Smooth muscle cell (in vitro differentiated cells): ENCODE measurements around the gene SPG11. TPM values are rescaled to one million over a fixed set of nuclear protein-coding genes. Genes with fewer than 3 reads are reported as not detected.

Source experiments
- DNase-seq: peaks from one replicate; lab custom pipeline; 2025; ENCODE audit not compliant: unreplicated experiment; lab: John Stamatoyannopoulos, UW
- H2AFZ ChIP-seq: fragments of 200-600 bp; sonication (generic); 2 replicates; pipeline ENCODE4 v1.6.0; 2016; ENCODE audit warnings: antibody characterized with exemption, low read depth, mild to moderate bottlenecking
- H3F3A ChIP-seq: fragments of 200-600 bp; sonication (generic); 2 replicates; pipeline ENCODE4 v1.6.0; 2017; ENCODE audit warnings: antibody characterized with exemption, low read depth
- H3K27ac ChIP-seq: fragments of 200-600 bp; sonication (generic); 2 replicates; pipeline ENCODE4 v1.5.1; 2016; ENCODE audit warnings: low read depth, mild to moderate bottlenecking
- H3K27me3 ChIP-seq: fragments of 200-600 bp; sonication (generic); 2 replicates; pipeline ENCODE4 v1.6.1; 2016; ENCODE audit warnings: low read depth, mild to moderate bottlenecking
- H3K36me3 ChIP-seq: fragments of 200-600 bp; sonication (generic); 2 replicates; pipeline ENCODE4 v1.5.1; 2016; ENCODE audit warnings: low read depth
- H3K4me1 ChIP-seq: fragments of 200-600 bp; sonication (generic); 2 replicates; pipeline ENCODE4 v1.5.1; 2016; ENCODE audit warnings: low read depth
- H3K4me2 ChIP-seq: fragments of 200-600 bp; sonication (generic); 2 replicates; pipeline ENCODE4 v1.6.0; 2016; ENCODE audit warnings: mild to moderate bottlenecking
- H3K4me3 ChIP-seq: fragments of 200-600 bp; sonication (generic); 2 replicates; pipeline ENCODE4 v1.5.1; 2016; ENCODE audit warnings: mild to moderate bottlenecking
- H3K79me2 ChIP-seq: fragments of 200-600 bp; sonication (generic); 2 replicates; pipeline ENCODE4 v1.6.0; 2016; ENCODE audit warnings: low read depth, mild to moderate bottlenecking
- H3K9ac ChIP-seq: fragments of 200-600 bp; sonication (generic); 2 replicates; pipeline ENCODE4 v1.6.0; 2016; ENCODE audit warnings: low read depth
- H3K9me3 ChIP-seq: fragments of 200-600 bp; sonication (generic); replicated peaks from 2 replicates; pipeline ENCODE4 v1.5.1; 2016; ENCODE audit warnings: low read depth
- H4K20me1 ChIP-seq: fragments of 200-600 bp; sonication (generic); 2 replicates; pipeline ENCODE4 v1.6.0; 2016; ENCODE audit warnings: low read depth
- CTCF ChIP-seq: fragments of 200-600 bp; sonication (generic); IDR thresholded peaks from 2 replicates; pipeline ENCODE4 v1.5.1; 2017; ENCODE audit warnings: borderline replicate concordance, mild to moderate bottlenecking, antibody characterized with exemption; ENCODE audit not compliant: insufficient read depth, poor library complexity, severe bottlenecking
- WGBS: methylation state at CpG from one replicate; pipeline ENCODE4 v1.1.7; 2016; ENCODE audit warnings: low lambda C conversion rate; 5-methylcytosine and 5-hydroxymethylcytosine counted together
- polyA plus RNA-seq: library from polyadenylated mRNA; unstranded; fragments of >200 nt; fragmentation: Nextera tagmentation; extraction: Ambion mirVana; gene quantifications from 2 replicates; pipeline ENCODE4 v1.2.1, GENCODE V29; 2016
- total RNA-seq: library from RNA; depleted of rRNA; stranded (reverse); fragments of >200 nt; gene quantifications from 2 replicates; pipeline ENCODE4 v1.2.3, GENCODE V29; 2014

Gene SPG11
- total and polyA plus RNA-seq, 2 experiments from 2014 or later: 16.2 to 48.6 TPM

- no peak for TF ChIP-seq CTCF
- no peak overlapping the region for H3K4me2 ChIP-seq
- peaks cover 9% of the 10 kb centered on the region for H3K36me3 ChIP-seq
- H3K27ac ChIP-seq: no peak overlapping the region
- H3K9me3 ChIP-seq: no peaks in the 10 kb centered on the region
- H3K9ac ChIP-seq: no peak overlapping the region
- no peaks in the 10 kb centered on the region for H3K27me3 ChIP-seq
- no peaks in the 10 kb centered on the region for H4K20me1 ChIP-seq
- no peaks in the 10 kb centered on the region for H3F3A ChIP-seq
- no peak overlapping the region for H3K4me3 ChIP-seq
- H3K79me2 ChIP-seq: no peaks in the 10 kb centered on the region
- H3K4me1 ChIP-seq: no peaks in the 10 kb centered on the region
- WGBS: 100% methylated on average over 2 of the region's 2 CpGs
- no peak overlapping the region for H2AFZ ChIP-seq
- no peak for DNase-seq
Observed at GRCh38 chr15:44580105-44580504, 83.4 kb downstream of the SPG11 start.

- TF ChIP-seq CTCF: no peak
- H3K9ac ChIP-seq: no peak overlapping the region
- H2AFZ ChIP-seq: no peak overlapping the region
- no peaks in the 10 kb centered on the region for H3K4me1 ChIP-seq
- H3K9me3 ChIP-seq: no peaks in the 10 kb centered on the region
- H3K4me3 ChIP-seq: no peak overlapping the region
- 100% methylated on average over 1 of the region's 1 CpG for WGBS
- DNase-seq: no peak
- no peaks in the 10 kb centered on the region for H3F3A ChIP-seq
- no peaks in the 10 kb centered on the region for H3K79me2 ChIP-seq
- no peak overlapping the region for H3K4me2 ChIP-seq
- H3K27ac ChIP-seq: no peak overlapping the region
- H4K20me1 ChIP-seq: no peaks in the 10 kb centered on the region
- H3K27me3 ChIP-seq: no peaks in the 10 kb centered on the region
- no peaks in the 10 kb centered on the region for H3K36me3 ChIP-seq
Observed at GRCh38 chr15:44574734-44575133, 88.7 kb downstream of the SPG11 start.

- DNase-seq: no peak
- Histone ChIP-seq H3K9me3 (no peaks in the 10 kb centered on the region), H3K9ac (no peak overlapping the region), H3K27ac (no peak overlapping the region), H3K36me3 (no peaks in the 10 kb centered on the region), H3K4me1 (no peaks in the 10 kb centered on the region), H3K4me3 (no peak overlapping the region), H2AFZ (no peak overlapping the region), H3K79me2 (no peaks in the 10 kb centered on the region), H3K4me2 (no peak overlapping the region), H4K20me1 (no peaks in the 10 kb centered on the region), H3F3A (no peaks in the 10 kb centered on the region), H3K27me3 (no peaks in the 10 kb centered on the region)
- 98% methylated on average over 6 of the region's 6 CpGs for WGBS
- no peak for TF ChIP-seq CTCF
Observed at GRCh38 chr15:44573386-44573785, 90.1 kb downstream of the SPG11 start.

DNA sequence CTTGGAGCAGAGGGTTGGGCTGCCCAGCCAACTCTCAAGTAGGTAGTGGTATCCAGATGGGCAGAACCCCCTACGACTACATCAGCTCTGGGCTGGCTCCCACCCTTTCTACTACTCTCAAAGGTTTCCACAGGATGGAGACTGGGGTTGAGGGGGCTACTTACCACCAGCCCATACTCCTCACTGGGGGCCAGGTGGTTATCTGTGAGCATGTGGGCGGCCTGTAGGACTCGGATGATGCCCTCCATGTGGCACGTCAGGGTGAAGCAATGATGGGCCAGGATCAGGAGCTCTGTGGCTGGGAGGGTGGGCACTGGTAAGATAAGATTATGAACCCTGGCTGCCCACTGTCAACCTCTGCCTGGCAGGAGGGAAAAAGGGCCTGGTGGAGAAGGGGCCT, 93.1 kb downstream of the SPG11 start:
- no peak overlapping the region for H3K4me3 ChIP-seq
- no peaks in the 10 kb centered on the region for H3K27me3 ChIP-seq
- no peak overlapping the region for H3K27ac ChIP-seq
- 95% methylated on average over 4 of the region's 4 CpGs for WGBS
- no peaks in the 10 kb centered on the region for H3K4me1 ChIP-seq
- H3K9me3 ChIP-seq: no peaks in the 10 kb centered on the region
- H3K4me2 ChIP-seq: no peak overlapping the region
- no peak for DNase-seq
- no peaks in the 10 kb centered on the region for H3F3A ChIP-seq
- no peak overlapping the region for H2AFZ ChIP-seq
- H3K9ac ChIP-seq: no peak overlapping the region
- TF ChIP-seq CTCF: no peak
- H3K36me3 ChIP-seq: peaks cover under 1% of the 10 kb centered on the region
- no peaks in the 10 kb centered on the region for H3K79me2 ChIP-seq
- H4K20me1 ChIP-seq: no peaks in the 10 kb centered on the region
